ENCODE results near the gene TRIM71. TPM values are rescaled to one million over a fixed set of nuclear protein-coding genes. Genes with fewer than 3 reads are reported as not detected.
A peak's percentile ranks its signal among the peaks of the same experiment; 100 is the strongest.
"Not testable (repeated sequence)": the region's sequence is repeated elsewhere in the genome, so short reads cannot be mapped to it uniquely, and the experiment has no call there.

Gene TRIM71
- total and polyA plus RNA-seq, 5 donors from 2014 or later = 0.03 to 0.47 (median 0.06) TPM

DNA sequence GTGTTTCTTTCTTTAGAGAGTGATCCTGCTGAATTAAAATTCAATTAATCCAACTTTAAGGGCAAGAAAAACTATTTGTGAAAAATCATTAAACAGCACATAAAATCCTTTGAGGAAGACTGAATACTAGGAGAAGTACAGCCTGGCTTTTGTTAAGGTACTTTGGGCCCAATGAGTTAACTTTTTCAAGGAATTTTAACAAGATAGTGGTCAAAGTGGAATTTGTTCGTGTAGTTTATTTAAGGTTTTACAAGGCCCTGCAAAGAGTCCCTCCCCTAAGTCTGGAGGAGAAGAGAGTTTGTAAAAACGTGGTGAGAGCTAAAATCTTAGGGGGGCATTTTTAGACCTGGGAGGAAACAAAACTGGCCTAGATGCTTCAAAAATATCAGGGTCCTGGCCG is 26.0 kb upstream of the TRIM71 start:
- Histone ChIP-seq H3K36me3 (ENCODE audit: control insufficient read depth, insufficient read depth, low read length) (no peaks in the 10 kb centered on the region), H3K27ac (ENCODE audit: insufficient read depth, low read length, poor library complexity, severe bottlenecking) (no peak overlapping the region), H3K4me1 (ENCODE audit: control insufficient read depth, insufficient read depth, low read length, poor library complexity, severe bottlenecking) (no peaks in the 10 kb centered on the region), H3K27me3 (ENCODE audit: control insufficient read depth, insufficient read depth, low read length) (no peaks in the 10 kb centered on the region), H3K4me3 (ENCODE audit: low read depth, low read length) (no peak overlapping the region), H3K9me3 (ENCODE audit: control insufficient read depth in 2 of 2, low read length in 2 of 2) (no peaks in the 10 kb centered on the region)
- Mint-ChIP-seq H3K4me3 (no peak overlapping the region), H3K4me1 (peaks cover 0 to 5% (median 0%) of the 10 kb centered on the region in 4 donors), H3K9me3 (no peaks in the 10 kb centered on the region), H3K36me3 (no peaks in the 10 kb centered on the region), H3K27me3 (peaks cover 11% of the 10 kb centered on the region), H3K27ac (no peak overlapping the region)
- DNase-seq (no peak), ATAC-seq (ENCODE audit: low read depth in 2 of 2) (no peak)

GRCh38 chr3:32794487-32795308 is 23.1 kb upstream of the TRIM71 start:
- no peaks in the 10 kb centered on the region for H3K9me3 ChIP-seq (ENCODE audit: control insufficient read depth in 2 of 2, low read length in 2 of 2)
- no peak overlapping the region for H3K4me3 Mint-ChIP-seq
- no peak overlapping the region for H3K27ac Mint-ChIP-seq
- H3K27me3 Mint-ChIP-seq = peaks cover 11% of the 10 kb centered on the region
- H3K27me3 ChIP-seq (ENCODE audit: control insufficient read depth, insufficient read depth, low read length) = no peaks in the 10 kb centered on the region
- DNase-seq = no peak
- H3K27ac ChIP-seq (ENCODE audit: insufficient read depth, low read length, poor library complexity, severe bottlenecking) = no peak overlapping the region
- no peaks in the 10 kb centered on the region for H3K4me1 ChIP-seq (ENCODE audit: control insufficient read depth, insufficient read depth, low read length, poor library complexity, severe bottlenecking)
- no peak overlapping the region for H3K4me3 ChIP-seq (ENCODE audit: low read depth, low read length)
- no peaks in the 10 kb centered on the region for H3K9me3 Mint-ChIP-seq
- peaks cover 0 to 5% (median 0%) of the 10 kb centered on the region in 4 donors for H3K4me1 Mint-ChIP-seq
- H3K36me3 Mint-ChIP-seq = no peaks in the 10 kb centered on the region
- H3K36me3 ChIP-seq (ENCODE audit: control insufficient read depth, insufficient read depth, low read length) = no peaks in the 10 kb centered on the region
- ATAC-seq (ENCODE audit: low read depth in 2 of 2) = no peak

- H3K27ac Mint-ChIP-seq; H3K4me1 Mint-ChIP-seq; H3K9me3 ChIP-seq (ENCODE audit: control insufficient read depth in 2 of 2, low read length in 2 of 2); H3K4me1 ChIP-seq (ENCODE audit: control insufficient read depth, insufficient read depth, low read length, poor library complexity, severe bottlenecking); H3K4me3 Mint-ChIP-seq; ATAC-seq (ENCODE audit: low read depth in 2 of 2); H3K36me3 ChIP-seq (ENCODE audit: control insufficient read depth, insufficient read depth, low read length); H3K36me3 Mint-ChIP-seq; H3K27me3 ChIP-seq (ENCODE audit: control insufficient read depth, insufficient read depth, low read length); H3K4me3 ChIP-seq (ENCODE audit: low read depth, low read length); DNase-seq; H3K9me3 Mint-ChIP-seq; H3K27ac ChIP-seq (ENCODE audit: insufficient read depth, low read length, poor library complexity, severe bottlenecking): not testable (repeated sequence)
- peaks cover 11% of the 10 kb centered on the region for H3K27me3 Mint-ChIP-seq
These were observed 21.3 kb upstream of the TRIM71 start for GRCh38 chr3:32796384-32796950.

DNA sequence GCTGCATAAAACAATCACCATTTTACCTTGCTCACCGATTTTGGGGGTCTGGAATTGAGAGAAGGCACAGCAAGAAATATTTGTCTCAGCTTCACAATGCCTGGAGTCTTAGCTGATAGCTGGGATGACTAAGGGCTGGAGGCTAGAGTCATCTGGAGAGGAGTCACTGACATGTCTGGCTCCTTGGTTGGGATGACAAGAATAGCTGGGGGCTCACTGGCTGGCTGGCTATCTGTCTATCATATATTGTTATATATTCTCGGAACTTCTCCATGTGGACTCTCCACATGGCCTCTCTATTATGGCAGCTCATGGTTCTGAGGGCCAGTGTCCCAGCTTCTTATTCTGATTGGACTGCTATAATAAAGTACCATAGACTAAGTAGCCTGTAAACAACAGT is 20.0 kb upstream of the TRIM71 start:
- no peaks in the 10 kb centered on the region for H3K4me1 ChIP-seq (ENCODE audit: control insufficient read depth, insufficient read depth, low read length, poor library complexity, severe bottlenecking)
- no peak overlapping the region for H3K27ac Mint-ChIP-seq
- no peak overlapping the region for H3K27ac ChIP-seq (ENCODE audit: insufficient read depth, low read length, poor library complexity, severe bottlenecking)
- no peaks in the 10 kb centered on the region for H3K36me3 Mint-ChIP-seq
- H3K27me3 Mint-ChIP-seq = peaks cover 11% of the 10 kb centered on the region
- no peaks in the 10 kb centered on the region for H3K9me3 ChIP-seq (ENCODE audit: control insufficient read depth in 2 of 2, low read length in 2 of 2)
- no peak for ATAC-seq (ENCODE audit: low read depth in 2 of 2)
- DNase-seq = no peak
- no peaks in the 10 kb centered on the region for H3K36me3 ChIP-seq (ENCODE audit: control insufficient read depth, insufficient read depth, low read length)
- no peaks in the 10 kb centered on the region for H3K4me1 Mint-ChIP-seq
- no peaks in the 10 kb centered on the region for H3K27me3 ChIP-seq (ENCODE audit: control insufficient read depth, insufficient read depth, low read length)
- H3K9me3 Mint-ChIP-seq = no peaks in the 10 kb centered on the region
- no peak overlapping the region for H3K4me3 ChIP-seq (ENCODE audit: low read depth, low read length)
- no peak overlapping the region for H3K4me3 Mint-ChIP-seq

DNA sequence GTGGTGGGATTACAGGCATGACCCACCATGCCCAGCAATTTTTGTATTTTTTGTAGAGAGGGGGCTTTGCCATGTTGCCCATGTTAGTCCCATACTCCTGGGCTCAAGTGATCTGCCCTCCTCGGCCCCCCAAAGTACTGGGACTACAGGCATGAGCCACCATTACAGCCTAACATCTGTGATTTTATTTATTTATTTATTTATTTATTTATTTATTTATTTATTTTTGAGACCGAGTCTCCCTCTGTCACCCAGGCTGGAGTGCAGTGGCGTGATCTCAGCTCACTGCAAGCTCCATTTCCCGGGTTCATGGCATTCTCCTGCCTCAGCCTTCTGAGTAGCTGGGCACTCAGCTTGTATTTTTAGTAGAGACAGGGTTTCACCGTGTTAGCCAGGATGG is 16.4 kb upstream of the TRIM71 start:
- not testable (repeated sequence) for H3K9me3 ChIP-seq (ENCODE audit: control insufficient read depth in 2 of 2, low read length in 2 of 2); H3K4me3 Mint-ChIP-seq; H3K27ac ChIP-seq (ENCODE audit: insufficient read depth, low read length, poor library complexity, severe bottlenecking); H3K9me3 Mint-ChIP-seq; H3K36me3 ChIP-seq (ENCODE audit: control insufficient read depth, insufficient read depth, low read length); H3K36me3 Mint-ChIP-seq; H3K4me3 ChIP-seq (ENCODE audit: low read depth, low read length); ATAC-seq (ENCODE audit: low read depth in 2 of 2); H3K27me3 ChIP-seq (ENCODE audit: control insufficient read depth, insufficient read depth, low read length); DNase-seq; H3K27me3 Mint-ChIP-seq; H3K4me1 ChIP-seq (ENCODE audit: control insufficient read depth, insufficient read depth, low read length, poor library complexity, severe bottlenecking); H3K4me1 Mint-ChIP-seq
- H3K27ac Mint-ChIP-seq = peak overlapping the region in 1 of 3 donors; percentile 12

- Mint-ChIP-seq H3K9me3 (peaks cover 0 to 2% (median 0%) of the 10 kb centered on the region in 7 donors), H3K4me3 (no peak overlapping the region), H3K27me3 (peaks cover 48% of the 10 kb centered on the region), H3K4me1 (peaks cover 0 to 13% (median 1%) of the 10 kb centered on the region in 4 donors), H3K27ac (no peak overlapping the region), H3K36me3 (no peaks in the 10 kb centered on the region)
- DNase-seq (no peak), ATAC-seq (ENCODE audit: low read depth in 2 of 2) (no peak)
- peaks cover 6% of the 10 kb centered on the region for H3K27me3 ChIP-seq (ENCODE audit: control insufficient read depth, insufficient read depth, low read length)
- H3K4me3 ChIP-seq (ENCODE audit: low read depth, low read length) = no peak overlapping the region
- no peaks in the 10 kb centered on the region for H3K36me3 ChIP-seq (ENCODE audit: control insufficient read depth, insufficient read depth, low read length)
- no peaks in the 10 kb centered on the region for H3K9me3 ChIP-seq (ENCODE audit: control insufficient read depth in 2 of 2, low read length in 2 of 2)
- peaks cover 15% of the 10 kb centered on the region for H3K4me1 ChIP-seq (ENCODE audit: control insufficient read depth, insufficient read depth, low read length, poor library complexity, severe bottlenecking)
- H3K27ac ChIP-seq (ENCODE audit: insufficient read depth, low read length, poor library complexity, severe bottlenecking) = no peak overlapping the region
These were observed 4.6 kb upstream of the TRIM71 start for GRCh38 chr3:32813180-32813579.

GRCh38 chr3:32814361-32814760 is 3.4 kb upstream of the TRIM71 start:
- Mint-ChIP-seq H3K9me3 (peaks cover 0 to 2% (median 0%) of the 10 kb centered on the region in 7 donors), H3K4me3 (no peak overlapping the region), H3K36me3 (no peaks in the 10 kb centered on the region), H3K27ac (no peak overlapping the region), H3K27me3 (peaks cover 56% of the 10 kb centered on the region), H3K4me1 (peaks cover 0 to 20% (median 5%) of the 10 kb centered on the region in 4 donors)
- H3K27me3 ChIP-seq (ENCODE audit: control insufficient read depth, insufficient read depth, low read length) = peaks cover 10% of the 10 kb centered on the region
- H3K4me1 ChIP-seq (ENCODE audit: control insufficient read depth, insufficient read depth, low read length, poor library complexity, severe bottlenecking) = peaks cover 20% of the 10 kb centered on the region
- DNase-seq (no peak), ATAC-seq (ENCODE audit: low read depth in 2 of 2) (no peak)
- H3K9me3 ChIP-seq (ENCODE audit: control insufficient read depth in 2 of 2, low read length in 2 of 2) = no peaks in the 10 kb centered on the region
- H3K4me3 ChIP-seq (ENCODE audit: low read depth, low read length) = no peak overlapping the region
- no peaks in the 10 kb centered on the region for H3K36me3 ChIP-seq (ENCODE audit: control insufficient read depth, insufficient read depth, low read length)
- no peak overlapping the region for H3K27ac ChIP-seq (ENCODE audit: insufficient read depth, low read length, poor library complexity, severe bottlenecking)
